Measurements from ENCODE around the gene BLMH.

BLMH gene

DNA sequence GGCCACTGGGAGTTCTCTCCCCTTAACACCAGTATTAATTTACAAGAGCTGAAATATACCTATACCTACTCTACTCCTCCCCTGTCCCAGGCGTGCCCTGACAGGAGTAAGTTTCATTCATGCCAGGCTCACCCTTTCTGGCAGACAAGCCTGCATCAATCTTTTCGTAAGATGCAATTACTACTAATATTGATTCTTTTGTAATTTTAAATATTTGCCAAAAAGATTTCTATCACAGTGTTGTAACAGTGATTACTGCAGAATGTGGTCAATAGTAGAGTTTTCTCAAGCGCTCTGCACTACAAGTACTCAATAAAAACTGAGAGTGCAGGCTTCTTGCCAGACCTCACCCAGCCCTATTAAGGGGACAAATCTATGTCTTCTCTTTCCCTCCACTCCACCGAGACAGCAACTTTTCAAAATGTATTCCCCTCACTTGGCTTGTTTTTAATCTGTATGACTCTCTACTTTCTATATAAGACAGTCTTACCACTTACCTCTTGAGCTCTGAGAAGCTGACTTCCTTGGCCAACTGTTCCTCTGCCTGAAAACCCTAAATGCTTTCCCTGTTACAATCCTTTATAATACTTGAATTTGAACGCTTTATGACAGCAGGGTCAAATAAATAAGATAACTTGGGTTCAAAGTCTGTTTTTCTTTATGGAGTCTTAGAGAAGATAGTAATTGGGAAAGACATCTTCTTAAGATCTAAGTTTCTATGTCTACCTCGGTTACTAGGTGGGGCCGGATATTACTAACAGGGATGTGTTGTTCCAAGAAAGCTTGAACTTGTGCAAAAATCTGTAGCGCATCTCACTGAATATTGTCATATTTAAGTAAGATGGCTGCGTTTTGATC lies 42.0 kb upstream of the BLMH start, which contains the start of gene TMIGD1:
Gene TMIGD1, minus strand, starts transcription at position 555 of the 858 bp plus-strand sequence. CDS start 1,924 bp downstream, outside the sequence.
- TF ChIP-seq, protein P1, sequence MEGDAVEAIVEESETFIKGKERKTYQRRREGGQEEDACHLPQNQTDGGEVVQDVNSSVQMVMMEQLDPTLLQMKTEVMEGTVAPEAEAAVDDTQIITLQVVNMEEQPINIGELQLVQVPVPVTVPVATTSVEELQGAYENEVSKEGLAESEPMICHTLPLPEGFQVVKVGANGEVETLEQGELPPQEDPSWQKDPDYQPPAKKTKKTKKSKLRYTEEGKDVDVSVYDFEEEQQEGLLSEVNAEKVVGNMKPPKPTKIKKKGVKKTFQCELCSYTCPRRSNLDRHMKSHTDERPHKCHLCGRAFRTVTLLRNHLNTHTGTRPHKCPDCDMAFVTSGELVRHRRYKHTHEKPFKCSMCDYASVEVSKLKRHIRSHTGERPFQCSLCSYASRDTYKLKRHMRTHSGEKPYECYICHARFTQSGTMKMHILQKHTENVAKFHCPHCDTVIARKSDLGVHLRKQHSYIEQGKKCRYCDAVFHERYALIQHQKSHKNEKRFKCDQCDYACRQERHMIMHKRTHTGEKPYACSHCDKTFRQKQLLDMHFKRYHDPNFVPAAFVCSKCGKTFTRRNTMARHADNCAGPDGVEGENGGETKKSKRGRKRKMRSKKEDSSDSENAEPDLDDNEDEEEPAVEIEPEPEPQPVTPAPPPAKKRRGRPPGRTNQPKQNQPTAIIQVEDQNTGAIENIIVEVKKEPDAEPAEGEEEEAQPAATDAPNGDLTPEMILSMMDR (IDR thresholded peaks at IDR 0.05; ENCODE audit: borderline replicate concordance, control extremely low read depth, extremely low read depth, insufficient read depth, missing control alignments) = no peak
- no peak for DNase-seq (ENCODE audit: low spot score)
- in situ Hi-C loops (cut with MboI; ENCODE audit: low sequenced_read_pairs, unreplicated experiment) = no loop called here

DNA sequence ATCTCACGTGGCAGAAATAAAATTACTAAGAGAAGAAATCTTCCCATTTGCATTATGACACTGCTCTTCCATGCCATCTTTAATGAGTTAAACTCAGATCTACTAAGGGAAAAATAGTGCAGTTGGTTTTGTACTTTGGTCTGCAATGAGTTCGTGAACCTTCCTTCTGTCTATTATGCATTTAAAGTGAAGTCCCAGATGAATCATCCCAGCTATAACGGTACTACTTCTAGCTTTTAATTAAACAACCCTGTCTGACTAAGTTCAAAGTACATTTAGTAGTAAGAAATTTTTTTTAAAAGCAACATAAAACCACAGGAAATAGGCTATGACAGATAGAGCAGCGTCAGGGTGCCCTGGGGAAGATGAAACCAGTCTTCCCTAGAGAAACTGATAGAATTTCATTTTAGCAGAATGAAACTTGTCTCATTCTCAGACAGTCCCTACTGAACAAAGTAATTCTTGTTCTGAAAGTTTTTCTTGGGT lies 40.4 kb upstream of the BLMH start:
- in situ Hi-C loops (cut with MboI; ENCODE audit: low sequenced_read_pairs, unreplicated experiment) = no loop called here
- TF ChIP-seq, protein P1 (IDR thresholded peaks at IDR 0.05; ENCODE audit: borderline replicate concordance, control extremely low read depth, extremely low read depth, insufficient read depth, missing control alignments) = no peak
- peak; percentile 18 for DNase-seq (ENCODE audit: low spot score)

DNA sequence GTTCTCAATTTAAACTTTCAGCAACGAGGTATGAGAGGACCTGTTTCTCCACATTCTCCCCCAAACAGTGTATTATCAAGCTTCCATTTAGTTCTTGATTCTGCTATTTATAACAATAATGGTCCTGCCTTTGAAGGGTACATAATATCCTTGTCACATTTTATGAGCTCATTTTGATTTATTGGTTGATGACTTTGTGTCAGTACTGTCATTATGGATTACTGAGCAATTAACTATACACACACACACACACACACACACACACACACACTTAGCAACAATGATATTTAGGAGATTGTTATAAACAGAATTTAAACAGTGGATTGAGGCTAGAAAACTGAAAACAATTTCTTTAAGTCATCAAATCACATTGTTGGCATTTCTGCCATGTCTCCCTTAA lies 35.1 kb upstream of the BLMH start:
- in situ Hi-C loops (cut with MboI; ENCODE audit: low sequenced_read_pairs, unreplicated experiment) = no loop called here
- TF ChIP-seq, protein P1 (IDR thresholded peaks at IDR 0.05; ENCODE audit: borderline replicate concordance, control extremely low read depth, extremely low read depth, insufficient read depth, missing control alignments) = no peak
- no peak for DNase-seq (ENCODE audit: low spot score)

DNA sequence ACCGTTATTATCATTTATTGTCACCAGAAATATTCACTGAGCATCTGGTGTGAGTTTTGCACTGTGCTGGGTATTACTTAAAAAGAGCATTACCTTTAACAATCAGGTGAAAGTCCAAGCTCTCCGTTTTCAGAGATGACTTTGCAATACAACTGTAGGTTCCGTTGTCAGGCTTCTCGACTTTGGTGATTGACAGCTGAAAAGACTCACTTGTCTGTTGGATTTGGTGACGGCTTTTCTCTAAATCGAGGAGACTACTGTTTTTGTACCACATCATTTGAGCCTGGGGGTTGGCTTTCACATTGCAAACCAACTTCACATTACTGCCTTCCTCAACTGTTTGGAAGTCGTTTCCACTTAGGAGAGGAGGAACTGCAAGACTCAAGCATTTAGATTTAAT lies 33.0 kb upstream of the BLMH start:
- in situ Hi-C loops (cut with MboI; ENCODE audit: low sequenced_read_pairs, unreplicated experiment) = no loop called here
- DNase-seq (ENCODE audit: low spot score) = no peak
- TF ChIP-seq, protein P1 (IDR thresholded peaks at IDR 0.05; ENCODE audit: borderline replicate concordance, control extremely low read depth, extremely low read depth, insufficient read depth, missing control alignments) = no peak

DNA sequence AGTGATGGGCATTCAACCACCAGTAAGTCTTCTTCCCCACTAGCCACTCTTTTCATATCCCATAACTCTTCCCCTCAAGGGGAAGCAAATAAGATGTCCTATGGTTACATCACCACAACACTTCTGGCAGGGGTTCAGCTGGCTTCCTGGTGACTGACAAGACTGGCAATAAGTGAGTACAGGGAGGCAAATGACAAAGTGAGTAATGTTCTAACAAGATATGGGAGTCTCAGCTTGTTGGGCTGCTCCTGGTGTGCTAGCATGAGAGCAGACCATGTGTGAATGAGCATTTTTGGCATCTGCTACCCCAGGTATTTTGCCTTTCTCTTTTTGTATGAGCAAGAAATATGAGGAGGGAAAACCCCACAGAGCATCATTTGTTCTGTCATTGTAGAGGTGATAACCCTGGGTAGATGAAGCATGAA lies 32.2 kb upstream of the BLMH start:
- in situ Hi-C loops (cut with MboI; ENCODE audit: low sequenced_read_pairs, unreplicated experiment) = no loop called here
- TF ChIP-seq, protein P1 (IDR thresholded peaks at IDR 0.05; ENCODE audit: borderline replicate concordance, control extremely low read depth, extremely low read depth, insufficient read depth, missing control alignments) = no peak
- peak; percentile 29 for DNase-seq (ENCODE audit: low spot score)

DNA sequence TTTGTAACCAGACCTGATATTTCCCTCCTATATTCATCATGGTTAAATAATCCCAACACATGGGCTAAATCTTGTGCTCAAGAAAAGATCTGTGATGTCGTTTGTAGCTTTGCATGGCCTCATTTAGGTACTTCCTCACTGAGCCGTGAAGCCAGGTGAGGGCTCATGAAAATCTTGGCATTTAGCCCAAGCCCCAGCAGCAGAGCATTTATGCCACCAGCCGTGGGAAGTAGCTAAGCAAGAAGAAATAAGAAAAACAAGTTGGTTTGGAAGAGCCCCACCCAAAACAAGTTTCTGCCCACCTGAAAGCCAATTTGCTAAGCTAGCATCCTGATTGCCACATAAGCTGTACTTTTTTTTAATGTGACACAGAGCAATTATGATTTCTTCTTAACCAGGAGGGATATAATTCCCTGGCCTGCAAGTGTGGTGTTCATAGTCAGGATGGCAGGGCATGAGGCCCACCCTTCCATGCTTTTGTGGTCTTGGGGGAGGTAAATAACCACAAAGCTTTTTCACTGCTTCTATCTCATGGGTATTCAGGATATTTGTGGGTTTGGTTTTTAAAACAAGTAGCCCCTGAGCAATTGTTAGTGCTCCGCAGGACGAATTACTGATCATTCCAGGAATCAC lies 31.6 kb upstream of the BLMH start:
- in situ Hi-C loops (cut with MboI; ENCODE audit: low sequenced_read_pairs, unreplicated experiment) = no loop called here
- no peak for DNase-seq (ENCODE audit: low spot score)
- TF ChIP-seq, protein P1 (IDR thresholded peaks at IDR 0.05; ENCODE audit: borderline replicate concordance, control extremely low read depth, extremely low read depth, insufficient read depth, missing control alignments) = no peak
